IMR-90 (cell line): ENCODE data around the gene RGPD8.
A peak's percentile ranks its signal among the peaks of the same experiment; 100 is the strongest.
"Not testable (repeated sequence)": the region's sequence is repeated elsewhere in the genome, so short reads cannot be mapped to it uniquely, and the experiment has no call there.

Experiments used
- MAFK ChIP-seq: IDR thresholded peaks from 2 replicates; pipeline ENCODE4 v1.6.1; 2012; ENCODE audit warnings: low read depth, low read length, improper control_type of control experiment
- MXI1 ChIP-seq: IDR thresholded peaks from 2 replicates; pipeline ENCODE4 v1.6.1; 2012; ENCODE audit warnings: low read depth, mild to moderate bottlenecking, low read length, moderate library complexity, borderline replicate concordance
- RCOR1 ChIP-seq: IDR thresholded peaks from 2 replicates; pipeline ENCODE4 v1.6.1; 2012; ENCODE audit warnings: mild to moderate bottlenecking, low read length, improper control_type of control experiment; ENCODE audit not compliant: insufficient replicate concordance
- SMC3 ChIP-seq: fragments of 150-350 bp; IDR thresholded peaks from 2 replicates; pipeline ENCODE4 v1.6.1; 2016; ENCODE audit warnings: low read depth, mild to moderate bottlenecking, antibody characterized with exemption, low read length, moderate library complexity
- TF ChIP-seq, protein P1 (sequence below): conservative IDR thresholded peaks from 2 replicates; pipeline ENCODE4 v1.5.1; 2012; ENCODE audit warnings: mild to moderate bottlenecking, low read depth, low read length, improper control_type of control experiment
- TF ChIP-seq, protein P2 (sequence below): fragments of 150-350 bp; IDR thresholded peaks from 2 replicates; pipeline ENCODE4 v1.6.1; 2017; ENCODE audit warnings: mild to moderate bottlenecking, antibody characterized with exemption, low read length, low read depth

DNA sequence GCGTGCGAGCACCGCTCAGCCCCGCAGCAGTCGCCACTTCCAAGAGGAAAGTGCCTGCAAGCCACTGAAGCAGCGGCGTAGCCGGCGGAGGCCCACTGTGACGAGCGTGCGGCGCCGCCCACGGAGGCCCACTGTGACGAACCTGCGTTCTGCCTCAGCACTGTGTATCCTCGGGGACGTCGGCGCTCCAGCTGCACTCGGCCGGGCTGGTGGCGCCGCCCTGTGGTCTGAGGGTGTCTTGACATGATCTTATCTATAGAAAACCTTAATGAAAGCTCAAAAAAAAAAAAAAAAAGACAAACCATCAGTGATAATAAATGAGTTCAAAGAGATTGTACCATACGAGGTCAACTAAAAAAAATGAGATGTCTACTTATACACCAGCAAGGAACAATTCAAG lies at the start of gene RGPD8:
- peak; percentile 78 for TF ChIP-seq SMC3
- not testable (repeated sequence) for TF ChIP-seq RCOR1, MXI1, MAFK
- TF ChIP-seq, protein P1, sequence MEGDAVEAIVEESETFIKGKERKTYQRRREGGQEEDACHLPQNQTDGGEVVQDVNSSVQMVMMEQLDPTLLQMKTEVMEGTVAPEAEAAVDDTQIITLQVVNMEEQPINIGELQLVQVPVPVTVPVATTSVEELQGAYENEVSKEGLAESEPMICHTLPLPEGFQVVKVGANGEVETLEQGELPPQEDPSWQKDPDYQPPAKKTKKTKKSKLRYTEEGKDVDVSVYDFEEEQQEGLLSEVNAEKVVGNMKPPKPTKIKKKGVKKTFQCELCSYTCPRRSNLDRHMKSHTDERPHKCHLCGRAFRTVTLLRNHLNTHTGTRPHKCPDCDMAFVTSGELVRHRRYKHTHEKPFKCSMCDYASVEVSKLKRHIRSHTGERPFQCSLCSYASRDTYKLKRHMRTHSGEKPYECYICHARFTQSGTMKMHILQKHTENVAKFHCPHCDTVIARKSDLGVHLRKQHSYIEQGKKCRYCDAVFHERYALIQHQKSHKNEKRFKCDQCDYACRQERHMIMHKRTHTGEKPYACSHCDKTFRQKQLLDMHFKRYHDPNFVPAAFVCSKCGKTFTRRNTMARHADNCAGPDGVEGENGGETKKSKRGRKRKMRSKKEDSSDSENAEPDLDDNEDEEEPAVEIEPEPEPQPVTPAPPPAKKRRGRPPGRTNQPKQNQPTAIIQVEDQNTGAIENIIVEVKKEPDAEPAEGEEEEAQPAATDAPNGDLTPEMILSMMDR: peak; percentile 65
- TF ChIP-seq, protein P2, sequence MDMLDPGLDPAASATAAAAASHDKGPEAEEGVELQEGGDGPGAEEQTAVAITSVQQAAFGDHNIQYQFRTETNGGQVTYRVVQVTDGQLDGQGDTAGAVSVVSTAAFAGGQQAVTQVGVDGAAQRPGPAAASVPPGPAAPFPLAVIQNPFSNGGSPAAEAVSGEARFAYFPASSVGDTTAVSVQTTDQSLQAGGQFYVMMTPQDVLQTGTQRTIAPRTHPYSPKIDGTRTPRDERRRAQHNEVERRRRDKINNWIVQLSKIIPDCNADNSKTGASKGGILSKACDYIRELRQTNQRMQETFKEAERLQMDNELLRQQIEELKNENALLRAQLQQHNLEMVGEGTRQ: not testable (repeated sequence)
